Inflammatory macrophage treated with lipopolysaccharide for 4 hours (primary cell): ENCODE results near the gene NDUFS8.

Experiments
- DNase-seq: peaks from one replicate; pipeline ENCODE4 v3.0.0-alpha.2; 2020

The NDUFS8 gene

DNA sequence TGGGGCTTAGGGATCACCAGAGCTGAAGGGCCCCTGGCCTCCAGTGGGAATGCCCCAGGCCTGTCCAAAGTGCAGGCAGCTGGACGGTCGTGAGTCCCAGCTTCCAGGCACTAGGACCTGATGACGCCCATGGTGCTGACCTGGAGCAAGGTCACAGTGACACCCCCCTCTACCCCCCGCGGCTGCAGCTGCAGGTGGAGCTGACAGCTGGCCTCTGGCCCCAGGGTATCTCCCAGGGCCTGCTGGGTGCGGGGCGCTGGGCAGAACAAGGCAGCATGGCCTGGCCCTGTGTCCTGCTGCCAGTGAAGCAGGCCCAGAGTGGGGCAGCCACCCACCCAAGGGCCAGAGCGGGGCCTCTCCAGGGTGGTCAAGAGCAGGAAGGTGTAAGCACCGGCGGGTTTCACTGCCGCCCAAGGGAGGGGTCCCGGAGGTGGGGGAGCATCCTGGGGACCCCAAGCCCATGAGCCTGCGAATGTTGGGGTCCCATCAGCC lies 7.8 kb downstream of the NDUFS8 start:
- DNase-seq, result no peak

DNA sequence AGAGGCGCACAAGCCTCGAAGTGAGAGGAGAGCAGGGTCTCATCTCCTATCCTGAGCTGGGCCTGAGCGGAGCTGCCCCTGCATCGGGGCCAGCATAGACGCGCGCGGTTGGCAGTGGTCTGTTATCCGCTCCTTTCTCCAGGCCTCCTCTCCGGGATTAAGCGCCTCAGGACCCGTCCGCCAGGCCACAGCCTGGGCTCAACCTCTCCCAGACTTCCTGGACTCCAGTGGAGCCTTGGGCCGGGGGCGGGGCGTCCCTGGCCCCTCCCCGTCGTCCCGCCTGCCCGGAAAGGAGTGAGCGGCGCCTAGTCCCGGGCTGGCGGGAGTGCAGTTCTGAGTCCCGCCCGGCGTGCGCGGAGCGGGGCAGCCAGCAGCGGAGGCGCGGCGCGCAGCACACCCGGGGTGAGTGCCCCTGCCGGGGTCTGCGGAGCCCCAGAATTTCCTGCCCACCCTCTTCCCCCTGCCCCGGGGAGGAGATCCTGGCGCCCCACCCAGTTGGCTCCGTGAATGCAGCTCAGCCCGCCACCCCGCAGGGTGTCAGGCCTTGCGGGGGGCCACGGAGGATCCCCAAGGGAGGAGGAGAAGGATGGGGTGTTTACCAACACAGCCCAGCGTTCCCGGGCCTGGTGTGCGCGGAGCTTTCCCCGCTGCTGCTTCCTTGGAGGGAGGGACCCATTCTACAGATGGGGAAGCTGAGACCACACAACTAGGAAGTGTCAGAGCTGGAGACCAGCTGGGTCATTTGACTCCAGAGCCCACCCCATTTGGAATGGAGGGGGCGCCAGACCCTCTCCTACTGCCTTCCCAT lies 8.4 kb downstream of the NDUFS8 start, which contains the start of gene TCIRG1:
Gene TCIRG1, plus strand, starts transcription at position 308 of the 808 bp plus-strand sequence. CDS start 2,247 bp downstream, outside the sequence.
- DNase-seq, result peak; percentile 89

GRCh38 chr11:68039526-68040086 lies 9.1 kb downstream of the NDUFS8 start:
- DNase-seq, result no peak

DNA sequence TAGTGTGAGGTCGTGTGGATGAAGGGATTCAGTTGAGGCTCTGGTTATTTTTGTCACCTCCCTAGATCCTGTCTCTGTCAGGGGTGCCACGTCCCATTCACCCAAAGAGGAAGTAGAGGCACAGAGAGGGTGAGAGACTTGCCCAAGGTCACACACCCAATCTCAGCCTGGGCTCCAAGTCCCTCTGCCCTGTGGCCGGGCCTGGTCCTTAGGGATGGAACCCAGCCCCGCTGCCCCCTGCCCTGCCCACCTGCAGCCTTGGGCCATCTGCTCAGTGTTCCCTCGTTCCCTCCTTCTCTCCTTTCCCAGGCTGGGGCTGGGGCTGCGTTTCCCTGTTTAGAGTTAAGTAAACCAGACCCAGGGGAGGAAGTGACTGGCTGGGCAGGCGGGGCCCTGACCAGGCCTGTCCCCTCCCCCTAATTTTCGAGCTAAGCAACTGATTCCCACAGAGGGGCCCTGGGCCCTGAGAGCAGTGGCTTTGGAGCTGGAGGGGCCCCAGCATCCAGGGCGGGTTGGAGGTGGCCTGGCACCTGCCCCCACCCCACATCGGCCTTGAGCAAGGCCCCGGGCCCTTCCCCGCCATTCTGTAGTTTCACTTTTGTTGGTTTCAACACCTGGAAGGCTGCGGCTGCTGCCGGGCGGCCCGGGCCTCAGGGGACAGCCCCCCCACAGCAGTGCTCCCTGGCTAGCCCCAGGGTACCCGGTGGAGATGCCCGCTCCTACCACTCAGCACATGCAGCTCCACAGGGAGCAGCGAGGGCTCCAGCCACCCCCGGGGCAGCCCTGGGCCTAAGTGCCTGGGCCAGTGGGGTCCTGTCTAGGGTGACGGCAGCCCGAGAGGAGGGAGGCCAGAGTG lies 9.8 kb downstream of the NDUFS8 start:
- DNase-seq, result peak; percentile 79

- DNase-seq, result no peak
Measured at GRCh38 chr11:68040957-68041591, 10.6 kb downstream of the NDUFS8 start.

DNA sequence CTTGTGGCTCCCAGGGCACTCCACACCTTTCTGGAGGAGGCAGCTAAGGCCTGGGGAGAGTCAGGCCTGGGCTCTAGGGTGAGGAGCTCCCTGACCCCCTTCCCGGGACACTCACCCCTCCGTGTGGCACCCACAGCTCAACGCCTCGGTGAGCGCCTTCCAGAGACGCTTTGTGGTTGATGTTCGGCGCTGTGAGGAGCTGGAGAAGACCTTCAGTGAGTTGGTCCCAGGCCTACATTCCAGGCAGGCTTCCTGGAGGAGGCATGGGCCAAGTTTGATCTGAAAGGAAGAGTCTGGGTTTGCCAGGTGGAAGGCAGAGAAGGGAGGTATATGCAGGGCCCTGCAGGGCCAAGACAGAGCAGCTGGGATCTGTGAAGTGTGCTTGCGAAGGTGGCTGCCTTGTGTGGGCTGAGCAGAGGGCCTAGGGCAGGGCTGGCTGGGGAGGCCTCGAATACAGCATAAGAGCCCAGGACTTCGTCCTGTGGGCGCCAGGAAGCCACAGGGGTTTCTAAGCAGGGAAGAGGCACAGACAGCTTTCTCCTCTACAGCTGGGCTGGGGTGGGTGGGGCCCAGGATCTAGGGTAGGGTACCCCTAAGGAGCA lies 11.2 kb downstream of the NDUFS8 start:
- DNase-seq, result no peak

DNA sequence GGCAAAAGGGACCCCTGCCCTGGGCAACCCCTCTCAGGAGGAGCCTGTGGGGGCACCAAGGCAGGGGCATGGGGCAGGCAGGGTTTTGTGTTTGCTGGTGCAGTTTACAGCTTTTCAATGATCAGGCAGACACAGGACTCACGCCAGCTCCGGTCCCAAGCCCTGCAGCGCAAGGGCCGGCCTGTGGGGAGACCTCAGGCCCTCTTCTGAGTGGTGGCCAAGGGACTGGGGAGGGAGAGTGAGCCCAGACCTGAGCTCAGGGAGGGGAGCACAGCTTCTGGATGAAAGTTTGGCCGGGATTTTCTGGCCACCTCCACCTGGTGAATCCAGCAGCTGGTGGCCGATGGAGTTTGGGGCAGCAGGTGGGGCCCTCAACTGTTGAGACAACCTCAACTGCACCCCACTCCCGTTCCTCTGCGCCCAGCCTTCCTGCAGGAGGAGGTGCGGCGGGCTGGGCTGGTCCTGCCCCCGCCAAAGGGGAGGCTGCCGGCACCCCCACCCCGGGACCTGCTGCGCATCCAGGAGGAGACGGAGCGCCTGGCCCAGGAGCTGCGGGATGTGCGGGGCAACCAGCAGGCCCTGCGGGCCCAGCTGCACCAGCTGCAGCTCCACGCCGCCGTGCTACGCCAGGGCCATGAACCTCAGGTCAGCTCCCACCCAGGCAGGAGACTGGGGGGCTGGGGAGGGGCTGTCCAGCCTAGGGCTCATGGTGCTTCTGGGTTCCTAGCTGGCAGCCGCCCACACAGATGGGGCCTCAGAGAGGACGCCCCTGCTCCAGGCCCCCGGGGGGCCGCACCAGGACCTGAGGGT lies 11.9 kb downstream of the NDUFS8 start:
- DNase-seq, result no peak

DNA sequence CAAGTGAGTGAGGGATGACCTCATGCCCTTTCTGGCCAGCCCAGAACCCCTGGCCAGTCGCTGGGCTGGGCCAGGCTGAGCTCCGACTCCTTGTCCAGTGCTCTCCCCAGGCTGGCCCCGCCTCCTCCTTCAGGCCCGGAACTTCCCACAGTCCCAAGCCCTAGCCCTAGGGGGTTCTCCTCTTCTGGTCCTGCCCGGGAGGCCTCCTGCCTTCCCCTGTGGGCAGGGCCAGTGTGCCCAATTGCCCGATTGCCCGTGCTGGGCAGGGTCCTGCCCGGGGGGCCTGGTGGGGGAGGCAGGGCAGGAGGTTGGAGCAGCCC lies 12.5 kb downstream of the NDUFS8 start:
- DNase-seq, result no peak

DNA sequence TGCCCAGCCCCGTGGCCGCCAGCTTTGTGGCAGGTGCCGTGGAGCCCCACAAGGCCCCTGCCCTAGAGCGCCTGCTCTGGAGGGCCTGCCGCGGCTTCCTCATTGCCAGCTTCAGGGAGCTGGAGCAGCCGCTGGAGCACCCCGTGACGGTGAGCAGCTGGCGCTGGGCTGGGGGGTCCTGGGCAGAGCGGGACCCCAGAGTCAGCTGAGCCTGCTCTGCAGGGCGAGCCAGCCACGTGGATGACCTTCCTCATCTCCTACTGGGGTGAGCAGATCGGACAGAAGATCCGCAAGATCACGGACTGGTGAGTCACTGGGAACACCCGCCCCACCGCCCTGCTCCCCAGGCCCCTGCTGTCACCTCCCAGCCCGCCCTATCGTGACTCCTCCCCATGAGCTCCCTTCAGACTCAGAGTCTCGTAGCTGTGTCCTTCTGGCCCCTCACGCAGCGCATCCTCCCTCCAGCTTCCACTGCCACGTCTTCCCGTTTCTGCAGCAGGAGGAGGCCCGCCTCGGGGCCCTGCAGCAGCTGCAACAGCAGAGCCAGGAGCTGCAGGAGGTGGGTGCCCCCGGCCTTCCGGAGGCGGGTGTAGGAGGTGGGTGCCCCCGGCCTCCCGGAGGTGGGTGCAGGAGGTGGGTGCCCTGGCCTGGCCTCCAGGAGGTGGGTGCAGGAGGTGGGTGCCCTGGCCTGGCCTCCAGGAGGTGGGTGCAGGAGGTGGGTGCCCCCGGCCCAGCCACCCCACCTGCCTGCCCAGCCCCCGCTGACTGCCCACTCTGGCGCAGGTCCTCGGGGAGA lies 13.1 kb downstream of the NDUFS8 start:
- DNase-seq, result peak; percentile 45

DNA sequence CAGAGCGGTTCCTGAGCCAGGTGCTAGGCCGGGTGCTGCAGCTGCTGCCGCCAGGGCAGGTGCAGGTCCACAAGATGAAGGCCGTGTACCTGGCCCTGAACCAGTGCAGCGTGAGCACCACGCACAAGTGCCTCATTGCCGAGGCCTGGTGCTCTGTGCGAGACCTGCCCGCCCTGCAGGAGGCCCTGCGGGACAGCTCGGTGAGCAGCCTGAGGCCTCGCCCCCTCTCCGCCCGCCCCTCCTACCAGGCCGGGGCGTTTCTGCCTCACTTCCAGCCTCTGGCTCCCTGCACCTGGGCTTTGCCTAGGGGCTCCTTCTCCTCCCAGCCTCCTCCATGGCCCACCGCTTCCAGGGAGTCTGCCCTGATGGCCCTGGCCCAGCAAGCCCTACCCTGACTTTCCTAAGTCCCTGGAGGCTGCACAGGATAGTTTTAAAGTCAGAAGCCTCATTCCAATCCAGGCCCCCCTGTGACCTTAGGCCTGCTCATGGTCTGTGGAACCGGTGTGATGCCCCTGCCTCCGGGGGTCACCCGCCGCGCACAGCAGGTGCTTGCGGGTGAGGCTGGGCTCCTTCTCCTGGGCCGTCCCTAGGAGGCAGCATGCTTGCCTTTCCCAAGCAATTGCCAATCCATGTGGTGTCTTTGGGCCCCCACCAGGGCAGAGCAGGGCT lies 13.8 kb downstream of the NDUFS8 start:
- no peak for DNase-seq

- DNase-seq, result no peak
Measured at GRCh38 chr11:68044898-68045351, 14.4 kb downstream of the NDUFS8 start.

DNA sequence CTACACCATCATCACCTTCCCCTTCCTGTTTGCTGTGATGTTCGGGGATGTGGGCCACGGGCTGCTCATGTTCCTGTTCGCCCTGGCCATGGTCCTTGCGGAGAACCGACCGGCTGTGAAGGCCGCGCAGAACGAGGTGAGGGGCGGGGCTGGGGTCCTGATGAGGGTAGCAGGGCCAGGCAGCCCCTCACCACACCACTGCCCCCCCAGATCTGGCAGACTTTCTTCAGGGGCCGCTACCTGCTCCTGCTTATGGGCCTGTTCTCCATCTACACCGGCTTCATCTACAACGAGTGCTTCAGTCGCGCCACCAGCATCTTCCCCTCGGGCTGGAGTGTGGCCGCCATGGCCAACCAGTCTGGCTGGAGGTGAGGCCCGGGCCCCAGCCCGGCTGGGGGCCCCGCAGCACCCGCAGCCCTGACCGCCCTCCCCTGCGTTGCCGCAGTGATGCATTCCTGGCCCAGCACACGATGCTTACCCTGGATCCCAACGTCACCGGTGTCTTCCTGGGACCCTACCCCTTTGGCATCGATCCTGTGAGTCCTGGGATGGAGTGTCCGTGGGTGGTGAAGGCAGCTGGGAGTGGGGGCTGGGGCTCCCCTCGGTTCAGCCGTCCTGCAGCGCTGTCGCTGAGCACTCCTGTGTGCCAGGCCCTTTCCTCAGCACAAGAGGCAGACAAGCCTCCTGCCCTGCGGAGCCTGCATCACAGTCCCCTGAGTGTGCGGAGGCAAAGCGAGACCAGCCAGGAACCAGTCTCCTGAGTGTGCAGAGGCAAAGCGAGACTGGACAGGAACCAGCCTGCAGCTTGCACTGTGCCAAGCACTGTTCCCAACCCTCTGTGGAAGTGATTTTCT lies 17.2 kb downstream of the NDUFS8 start:
- no peak for DNase-seq

DNA sequence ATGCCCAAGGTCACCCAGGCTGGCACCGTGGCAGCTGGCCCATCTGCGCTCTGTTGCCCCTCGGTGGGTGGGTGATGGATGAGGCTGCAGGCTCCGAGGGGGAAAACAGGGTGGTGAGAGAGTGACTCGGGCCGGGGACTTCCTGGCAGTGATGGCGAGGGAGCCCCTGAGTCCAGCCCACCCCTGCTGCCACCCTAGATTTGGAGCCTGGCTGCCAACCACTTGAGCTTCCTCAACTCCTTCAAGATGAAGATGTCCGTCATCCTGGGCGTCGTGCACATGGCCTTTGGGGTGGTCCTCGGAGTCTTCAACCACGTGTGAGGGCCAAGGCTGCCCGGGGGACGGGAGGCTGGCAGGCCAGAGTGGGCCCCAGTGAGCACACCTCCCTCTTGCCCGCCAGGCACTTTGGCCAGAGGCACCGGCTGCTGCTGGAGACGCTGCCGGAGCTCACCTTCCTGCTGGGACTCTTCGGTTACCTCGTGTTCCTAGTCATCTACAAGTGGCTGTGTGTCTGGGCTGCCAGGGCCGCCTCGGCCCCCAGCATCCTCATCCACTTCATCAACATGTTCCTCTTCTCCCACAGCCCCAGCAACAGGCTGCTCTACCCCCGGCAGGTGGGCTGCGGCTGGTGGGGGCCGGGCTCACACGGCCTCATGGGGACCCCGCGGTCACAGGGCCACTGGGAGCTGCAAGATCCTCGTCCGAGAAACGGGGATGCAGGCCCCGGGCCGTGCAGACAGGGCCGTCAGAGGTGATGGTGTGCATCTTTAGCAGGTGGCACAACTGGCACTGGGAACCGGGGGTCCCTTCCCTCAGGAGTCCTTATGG lies 18.4 kb downstream of the NDUFS8 start:
- no peak for DNase-seq

DNA sequence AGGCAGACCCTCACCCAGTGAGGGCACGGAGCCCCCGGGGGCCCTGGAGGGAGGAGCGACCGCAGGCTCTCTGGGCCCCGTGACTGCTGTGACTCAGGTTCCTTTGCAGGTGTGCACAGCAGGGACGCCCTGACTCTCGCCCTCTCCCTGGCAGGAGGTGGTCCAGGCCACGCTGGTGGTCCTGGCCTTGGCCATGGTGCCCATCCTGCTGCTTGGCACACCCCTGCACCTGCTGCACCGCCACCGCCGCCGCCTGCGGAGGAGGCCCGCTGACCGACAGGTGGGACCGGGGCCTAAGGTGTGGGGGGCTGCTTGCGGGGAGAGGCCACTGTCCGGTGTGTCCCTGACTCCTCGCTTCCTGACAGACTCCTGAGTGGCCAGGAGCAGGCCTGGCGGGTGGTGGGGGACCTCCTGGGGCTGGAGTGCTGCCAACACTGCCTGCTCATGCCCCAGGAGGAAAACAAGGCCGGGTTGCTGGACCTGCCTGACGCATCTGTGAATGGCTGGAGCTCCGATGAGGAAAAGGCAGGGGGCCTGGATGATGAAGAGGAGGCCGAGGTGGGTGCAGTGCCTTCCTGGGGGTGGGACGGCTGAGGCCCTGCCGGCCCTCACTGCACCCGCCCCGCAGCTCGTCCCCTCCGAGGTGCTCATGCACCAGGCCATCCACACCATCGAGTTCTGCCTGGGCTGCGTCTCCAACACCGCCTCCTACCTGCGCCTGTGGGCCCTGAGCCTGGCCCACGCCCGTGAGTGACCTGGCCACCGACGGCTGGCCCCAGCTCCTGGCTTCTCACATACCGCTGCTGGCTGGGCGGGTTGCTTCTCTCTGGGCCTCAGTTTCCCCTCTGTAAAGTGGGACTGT lies 19.3 kb downstream of the NDUFS8 start:
- DNase-seq, result no peak

- no peak for DNase-seq
Measured at GRCh38 chr11:68050371-68050841, 19.9 kb downstream of the NDUFS8 start.

- DNase-seq, result no peak
Measured at GRCh38 chr11:68051191-68052136, 21.0 kb downstream of the NDUFS8 start.
